MM.1S (cell line): ENCODE results near the gene CCL15.

ENCODE experiments used
- EZH2 ChIP-seq: fragments of 300-600 bp; sonication (generic); optimal IDR thresholded peaks from 2 replicates; pipeline ENCODE3; 2017; ENCODE audit warnings: low read depth, mild to moderate bottlenecking, antibody characterized with exemption, low read length, mixed read lengths
- EZH2phosphoT487 ChIP-seq: fragments of 300-600 bp; sonication (generic); IDR thresholded peaks from 2 replicates; pipeline ENCODE4 v1.6.1; 2018; ENCODE audit warnings: antibody characterized with exemption, low read length
- TF ChIP-seq, protein P1 (sequence below): fragments of 300-600 bp; sonication (generic); IDR thresholded peaks from 2 replicates; pipeline ENCODE4 v1.5.1; 2016; ENCODE audit warnings: antibody characterized with exemption, low read length, mixed read lengths

DNA sequence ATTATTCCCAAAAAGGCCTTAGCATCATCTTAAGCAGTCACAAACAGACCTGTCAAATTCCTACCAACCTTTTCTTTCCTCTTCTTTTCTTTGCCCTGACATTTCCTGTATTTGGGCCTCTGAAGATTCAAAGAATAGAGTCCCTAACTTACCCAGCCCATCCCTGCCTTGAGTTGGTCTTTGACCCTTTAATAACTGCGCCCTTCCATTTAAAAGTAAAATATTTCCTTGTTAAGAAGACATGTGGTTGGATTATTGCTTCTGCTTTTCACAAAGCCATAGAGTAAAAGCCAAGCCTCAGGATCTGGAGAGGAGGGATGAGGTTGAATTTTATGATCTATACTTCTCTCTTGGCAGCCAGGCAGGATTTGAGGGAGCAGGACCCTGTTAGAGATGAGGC is 29.6 kb upstream of the CCL15 start:
- TF ChIP-seq, protein P1, sequence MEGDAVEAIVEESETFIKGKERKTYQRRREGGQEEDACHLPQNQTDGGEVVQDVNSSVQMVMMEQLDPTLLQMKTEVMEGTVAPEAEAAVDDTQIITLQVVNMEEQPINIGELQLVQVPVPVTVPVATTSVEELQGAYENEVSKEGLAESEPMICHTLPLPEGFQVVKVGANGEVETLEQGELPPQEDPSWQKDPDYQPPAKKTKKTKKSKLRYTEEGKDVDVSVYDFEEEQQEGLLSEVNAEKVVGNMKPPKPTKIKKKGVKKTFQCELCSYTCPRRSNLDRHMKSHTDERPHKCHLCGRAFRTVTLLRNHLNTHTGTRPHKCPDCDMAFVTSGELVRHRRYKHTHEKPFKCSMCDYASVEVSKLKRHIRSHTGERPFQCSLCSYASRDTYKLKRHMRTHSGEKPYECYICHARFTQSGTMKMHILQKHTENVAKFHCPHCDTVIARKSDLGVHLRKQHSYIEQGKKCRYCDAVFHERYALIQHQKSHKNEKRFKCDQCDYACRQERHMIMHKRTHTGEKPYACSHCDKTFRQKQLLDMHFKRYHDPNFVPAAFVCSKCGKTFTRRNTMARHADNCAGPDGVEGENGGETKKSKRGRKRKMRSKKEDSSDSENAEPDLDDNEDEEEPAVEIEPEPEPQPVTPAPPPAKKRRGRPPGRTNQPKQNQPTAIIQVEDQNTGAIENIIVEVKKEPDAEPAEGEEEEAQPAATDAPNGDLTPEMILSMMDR: no peak
- no peak for TF ChIP-seq EZH2phosphoT487
- TF ChIP-seq EZH2: no peak
